PC-9 (cell line): Measurements from ENCODE around the gene FGD6.

Experiments used
- CTCF ChIP-seq: fragments of 200-600 bp; sonication (generic); conservative IDR thresholded peaks from 2 replicates; pipeline ENCODE4 v1.6.1; 2017; ENCODE audit warnings: mixed run types, antibody characterized with exemption, mild to moderate bottlenecking, moderate library complexity
- EZH2 ChIP-seq: fragments of 200-600 bp; sonication (generic); IDR thresholded peaks from 2 replicates; pipeline ENCODE4 v1.8.0; 2017; ENCODE audit warnings: antibody characterized with exemption, low read depth

GRCh38 chr12:95034750-95035149, 182.5 kb downstream of the FGD6 start:
- TF ChIP-seq CTCF (no peak), EZH2 (no peak)
